Astrocyte (in vitro differentiated cells and primary cell): ENCODE results near the gene MAGI1.

Experiments used
- EZH2 ChIP-seq: IDR thresholded peaks from 2 replicates; pipeline ENCODE4 v1.6.1; 2012; ENCODE audit warnings: mild to moderate bottlenecking, low read length, inconsistent platforms; ENCODE audit not compliant: insufficient read depth
- TF ChIP-seq, protein P1 (sequence below): IDR thresholded peaks from 2 replicates; pipeline ENCODE4 v1.5.1; 2011; ENCODE audit warnings: low read depth, mild to moderate bottlenecking, inconsistent platforms, low read length, moderate library complexity; ENCODE audit not compliant: insufficient read depth

GRCh38 chr3:65676580-65676979 is 362.1 kb downstream of the MAGI1 start:
- TF ChIP-seq, protein P1, sequence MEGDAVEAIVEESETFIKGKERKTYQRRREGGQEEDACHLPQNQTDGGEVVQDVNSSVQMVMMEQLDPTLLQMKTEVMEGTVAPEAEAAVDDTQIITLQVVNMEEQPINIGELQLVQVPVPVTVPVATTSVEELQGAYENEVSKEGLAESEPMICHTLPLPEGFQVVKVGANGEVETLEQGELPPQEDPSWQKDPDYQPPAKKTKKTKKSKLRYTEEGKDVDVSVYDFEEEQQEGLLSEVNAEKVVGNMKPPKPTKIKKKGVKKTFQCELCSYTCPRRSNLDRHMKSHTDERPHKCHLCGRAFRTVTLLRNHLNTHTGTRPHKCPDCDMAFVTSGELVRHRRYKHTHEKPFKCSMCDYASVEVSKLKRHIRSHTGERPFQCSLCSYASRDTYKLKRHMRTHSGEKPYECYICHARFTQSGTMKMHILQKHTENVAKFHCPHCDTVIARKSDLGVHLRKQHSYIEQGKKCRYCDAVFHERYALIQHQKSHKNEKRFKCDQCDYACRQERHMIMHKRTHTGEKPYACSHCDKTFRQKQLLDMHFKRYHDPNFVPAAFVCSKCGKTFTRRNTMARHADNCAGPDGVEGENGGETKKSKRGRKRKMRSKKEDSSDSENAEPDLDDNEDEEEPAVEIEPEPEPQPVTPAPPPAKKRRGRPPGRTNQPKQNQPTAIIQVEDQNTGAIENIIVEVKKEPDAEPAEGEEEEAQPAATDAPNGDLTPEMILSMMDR, result no peak
- no peak for TF ChIP-seq EZH2
